Kidney (tissue), 14 donors: ENCODE results near the gene LEUTX. TPM values are rescaled to one million over a fixed set of nuclear protein-coding genes. Genes with fewer than 3 reads are reported as not detected.
A peak's percentile ranks its signal among the peaks of the same experiment; 100 is the strongest.

Experiments
- DNase-seq, 5 donors: peaks; one replicate each; pipeline ENCODE4 v3.0.0-alpha.2; 2013 to 2020
- FAIRE-seq: peaks from 2 replicates; lab custom pipeline; 2012; peaks lifted over from hg19 to GRCh38; lab: Jason Lieb, UNC
- H3K27ac ChIP-seq, 2 donors: one replicate each; pipeline ENCODE4 v1.7.0; 2013; ENCODE audit warnings: low read depth in 2 of 2, low read length in 2 of 2, inconsistent platforms in 1 of 2
- H3K27me3 ChIP-seq: one replicate; pipeline ENCODE4 v1.7.1; 2013; ENCODE audit warnings: low read length, inconsistent platforms; ENCODE audit not compliant: control insufficient read depth, insufficient read depth
- H3K36me3 ChIP-seq, 3 donors: one replicate each; pipeline versions ENCODE4 v1.7.0 to v1.7.1; 2013; ENCODE audit warnings: low read length in 3 of 3, control low read depth in 1 of 3, inconsistent platforms in 1 of 3; ENCODE audit not compliant: insufficient read depth in 3 of 3, control insufficient read depth in 2 of 3
- H3K4me1 ChIP-seq, 3 donors: one replicate each; pipeline versions ENCODE4 v1.7.0 to v1.7.1; 2013; ENCODE audit warnings: low read length in 3 of 3, inconsistent platforms in 1 of 3, low read depth in 1 of 3; ENCODE audit not compliant: control insufficient read depth in 2 of 3, insufficient read depth in 2 of 3
- H3K4me3 ChIP-seq, 3 donors: one replicate each; pipeline versions ENCODE4 v1.7.0 to v1.8.1; 2013; ENCODE audit warnings: low read length in 3 of 3, control low read depth in 1 of 3, inconsistent platforms in 1 of 3
- H3K9ac ChIP-seq, 3 donors: one replicate each; pipeline versions ENCODE4 v1.7.0 to v1.7.1; 2013; ENCODE audit warnings: low read length in 3 of 3, control low read depth in 1 of 3, inconsistent platforms in 1 of 3
- H3K9me3 ChIP-seq, 3 donors: one replicate each; pipeline versions ENCODE4 v1.7.0 to v1.7.1; 2013; ENCODE audit warnings: low read length in 3 of 3, control low read depth in 1 of 3, inconsistent platforms in 1 of 3; ENCODE audit not compliant: control insufficient read depth in 2 of 3, insufficient read depth in 1 of 3
- intact Hi-C: fragments of 100-400 bp; cut with DNase I; formaldehyde crosslinking; loops from one replicate; pipeline ENCODE4 v1.11.1; 2022
- polyA plus RNA-seq: library from polyadenylated mRNA; stranded (reverse); fragments of 350-450 nt; fragmentation: Illumina TruSeq; extraction: RNeasy Lipid Tissue Mini Kit (QIAGEN cat#74804); gene quantifications from one replicate; pipeline ENCODE4 v1.2.3, GENCODE V29; 2014; ENCODE audit warnings: low read depth, low replicate concordance; ENCODE audit not compliant: insufficient read depth
- total RNA-seq: library from RNA; stranded (reverse); fragmentation: NEBNext Ultra II Directional; extraction: Animal tissue kit (Norgen Biotek cat#: 25700); gene quantifications from one replicate; pipeline ENCODE4 v1.2.1, GENCODE V29; 2021
- TF ChIP-seq, protein P1 (sequence below): IDR thresholded peaks from 3 replicates; pipeline ENCODE4 v1.5.1; 2012; ENCODE audit warnings: mild to moderate bottlenecking, moderate library complexity, borderline replicate concordance; ENCODE audit not compliant: insufficient read depth; ENCODE audit errors: extremely low read depth
- donor health status: control.
- donor health status: control.
- donor health status: control.
- donor health status: control.
- donor health status: control.
- donor health status: DM: yes; HTN: yes; CAD: no.
- donor health status: Normal renal cell carcinoma (clear cell type).

Gene LEUTX
- total and polyA plus RNA-seq, 2 donors from 2014 or later, result not detected

DNA sequence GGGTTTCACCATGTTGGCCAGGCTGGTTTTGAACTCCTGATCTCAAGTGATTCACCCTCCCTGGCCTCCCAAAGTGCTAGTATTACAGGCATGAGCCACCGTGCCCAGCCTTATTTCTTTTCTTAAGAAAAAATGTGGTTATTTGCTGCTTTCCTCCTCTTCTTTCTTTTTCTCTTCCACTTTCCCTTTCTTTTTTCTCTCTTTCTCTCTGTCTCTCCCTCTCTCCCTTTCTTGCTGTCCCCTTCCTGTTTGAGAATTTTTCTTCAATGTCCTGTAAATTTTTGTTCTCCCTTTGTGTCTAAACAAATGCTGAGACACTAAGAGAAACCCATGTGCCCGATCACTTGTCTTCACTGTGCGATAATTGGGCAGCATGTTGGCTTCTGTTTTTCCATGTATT, 2.2 kb downstream of the LEUTX start:
- no peak for DNase-seq
- no peak for FAIRE-seq
- H3K4me1 ChIP-seq, result no peaks in the 10 kb centered on the region
- H3K9ac ChIP-seq, result no peak overlapping the region
- TF ChIP-seq, protein P1, sequence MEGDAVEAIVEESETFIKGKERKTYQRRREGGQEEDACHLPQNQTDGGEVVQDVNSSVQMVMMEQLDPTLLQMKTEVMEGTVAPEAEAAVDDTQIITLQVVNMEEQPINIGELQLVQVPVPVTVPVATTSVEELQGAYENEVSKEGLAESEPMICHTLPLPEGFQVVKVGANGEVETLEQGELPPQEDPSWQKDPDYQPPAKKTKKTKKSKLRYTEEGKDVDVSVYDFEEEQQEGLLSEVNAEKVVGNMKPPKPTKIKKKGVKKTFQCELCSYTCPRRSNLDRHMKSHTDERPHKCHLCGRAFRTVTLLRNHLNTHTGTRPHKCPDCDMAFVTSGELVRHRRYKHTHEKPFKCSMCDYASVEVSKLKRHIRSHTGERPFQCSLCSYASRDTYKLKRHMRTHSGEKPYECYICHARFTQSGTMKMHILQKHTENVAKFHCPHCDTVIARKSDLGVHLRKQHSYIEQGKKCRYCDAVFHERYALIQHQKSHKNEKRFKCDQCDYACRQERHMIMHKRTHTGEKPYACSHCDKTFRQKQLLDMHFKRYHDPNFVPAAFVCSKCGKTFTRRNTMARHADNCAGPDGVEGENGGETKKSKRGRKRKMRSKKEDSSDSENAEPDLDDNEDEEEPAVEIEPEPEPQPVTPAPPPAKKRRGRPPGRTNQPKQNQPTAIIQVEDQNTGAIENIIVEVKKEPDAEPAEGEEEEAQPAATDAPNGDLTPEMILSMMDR, result no peak
- intact Hi-C loops, result no loop called here
- no peaks in the 10 kb centered on the region for H3K27me3 ChIP-seq
- H3K36me3 ChIP-seq, result no peaks in the 10 kb centered on the region
- H3K27ac ChIP-seq, result no peak overlapping the region
- no peaks in the 10 kb centered on the region for H3K9me3 ChIP-seq
- H3K4me3 ChIP-seq, result no peak overlapping the region

DNA sequence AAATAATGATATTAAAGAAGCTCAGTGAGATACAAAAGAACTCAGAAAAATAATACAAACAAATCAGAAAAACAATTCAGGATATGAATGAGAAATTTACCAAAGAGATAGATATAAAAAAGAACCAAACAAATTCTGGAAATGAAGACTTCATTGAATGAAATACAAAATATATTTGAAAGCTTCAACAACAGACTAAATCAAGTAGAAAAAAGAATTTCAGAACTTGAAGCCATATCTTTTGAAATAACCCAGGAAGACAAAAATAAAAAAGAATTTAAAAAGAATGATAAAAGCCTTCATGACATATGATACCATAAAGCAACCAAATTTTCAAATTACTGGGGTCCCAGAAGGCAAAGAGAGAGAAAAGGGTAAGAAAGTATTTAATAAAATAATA, 9.6 kb downstream of the LEUTX start:
- H3K4me3 ChIP-seq, result no peak overlapping the region
- no peaks in the 10 kb centered on the region for H3K9me3 ChIP-seq
- no peaks in the 10 kb centered on the region for H3K27me3 ChIP-seq
- intact Hi-C loops, result no loop called here
- no peak overlapping the region for H3K9ac ChIP-seq
- H3K36me3 ChIP-seq, result no peaks in the 10 kb centered on the region
- DNase-seq, result no peak
- H3K4me1 ChIP-seq, result no peaks in the 10 kb centered on the region
- no peak overlapping the region for H3K27ac ChIP-seq
- no peak for FAIRE-seq
- TF ChIP-seq, protein P1, result no peak

DNA sequence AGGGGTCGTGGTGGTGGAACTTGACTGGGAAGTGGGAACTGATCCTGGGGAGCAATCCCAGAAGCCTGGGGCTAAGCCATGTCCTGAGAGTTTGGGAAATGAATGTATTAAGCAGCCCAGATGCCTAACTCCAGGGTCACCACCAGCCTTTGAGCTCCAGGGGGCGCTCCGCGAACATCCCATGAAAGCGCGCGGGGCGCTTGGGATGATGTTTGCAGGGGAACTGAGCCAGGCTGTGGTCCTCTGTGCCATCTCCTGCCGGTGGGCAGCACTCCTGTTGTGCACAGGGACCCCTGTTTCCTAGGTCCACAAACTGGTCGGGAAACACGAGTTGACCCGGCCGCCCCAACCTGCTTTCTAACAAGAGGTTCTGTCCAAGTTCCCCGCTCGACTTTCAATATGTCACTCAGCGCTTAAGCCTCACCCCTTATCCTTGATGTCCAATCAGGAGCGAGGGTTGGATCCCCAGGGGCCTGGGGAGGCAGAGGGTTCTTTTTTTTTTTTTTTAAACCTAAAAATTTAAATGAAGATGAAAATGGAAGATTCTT, 14.4 kb downstream of the LEUTX start:
- Histone ChIP-seq H3K9ac (no peak overlapping the region), H3K9me3 (no peaks in the 10 kb centered on the region), H3K27ac (no peak overlapping the region), H3K27me3 (no peaks in the 10 kb centered on the region), H3K36me3 (no peaks in the 10 kb centered on the region), H3K4me1 (no peaks in the 10 kb centered on the region), H3K4me3 (peak overlapping the region; percentile 49 to 64 (median 62))
- DNase-seq (peak; percentile 79 to 92 (median 84)), FAIRE-seq (no peak)
- TF ChIP-seq, protein P1, result peak; percentile 69
- intact Hi-C loops, result no loop called here

DNA sequence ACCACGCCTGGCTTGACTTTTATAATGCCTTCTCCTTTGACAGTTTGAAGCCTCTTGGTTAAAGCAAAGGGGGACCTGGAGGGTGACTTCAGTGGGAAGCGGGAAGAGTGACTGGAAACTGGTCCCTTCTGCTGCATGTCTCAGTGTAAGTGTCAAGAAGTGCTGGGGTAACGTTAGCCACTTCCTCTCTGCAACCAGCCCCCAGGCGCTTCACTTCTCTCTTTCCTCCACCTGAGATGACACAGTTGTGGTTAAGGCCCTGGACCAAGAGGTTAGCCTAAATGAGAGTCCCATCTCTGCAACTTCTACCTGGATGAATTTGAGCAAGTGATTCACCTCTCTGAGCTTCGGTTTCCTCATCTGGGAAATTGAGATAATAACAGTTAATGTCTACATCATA, 16.3 kb downstream of the LEUTX start:
- Histone ChIP-seq H3K9ac (no peak overlapping the region), H3K27ac (no peak overlapping the region), H3K4me1 (no peaks in the 10 kb centered on the region), H3K4me3 (no peak overlapping the region), H3K27me3 (no peaks in the 10 kb centered on the region), H3K36me3 (no peaks in the 10 kb centered on the region), H3K9me3 (no peaks in the 10 kb centered on the region)
- TF ChIP-seq, protein P1, result no peak
- FAIRE-seq, result no peak
- DNase-seq, result no peak
- intact Hi-C loops, result no loop called here
